Placental epithelial cell (primary cell): ENCODE measurements around the gene SLC7A8. TPM values are rescaled to one million over a fixed set of nuclear protein-coding genes. Genes with fewer than 3 reads are reported as not detected.

Experiments
- small RNA-seq: library from RNA; depleted of rRNA; stranded (forward); fragments of <200 nt; gene quantifications from one replicate; pipeline ENCODE3, GENCODE V24; 2012
- total RNA-seq: library from RNA; depleted of rRNA; stranded (reverse); fragments of >200 nt; gene quantifications from 2 replicates; pipeline ENCODE4 v1.2.3, GENCODE V29; 2012

Gene SLC7A8
- 12.2 and 12.7 TPM in 2 replicates for total RNA-seq

GRCh38 chr14:23183479-23183878, at the start of gene SLC7A8:
SLC7A8 (minus strand) TSS chr14:23183660; CDS start chr14:23182914, 746 bp downstream.

GRCh38 chr14:23118506-23119362, 64.7 kb downstream of the SLC7A8 start, which contains the start of gene CEBPE:
CEBPE (minus strand) TSS chr14:23119255; CDS start chr14:23119091, 164 bp downstream.

GRCh38 chr14:23104591-23105347, 78.7 kb downstream of the SLC7A8 start, which contains the start of gene CIROP:
CIROP (minus strand) TSS chr14:23104989; CDS start chr14:23104920, 69 bp downstream.

GRCh38 chr14:23095196-23096108, 88.0 kb downstream of the SLC7A8 start, which contains the start of gene C14orf119:
C14orf119 (plus strand) TSS chr14:23095505; CDS start chr14:23097659, 2,154 bp downstream.

GRCh38 chr14:23094666-23095195, 88.7 kb downstream of the SLC7A8 start, which contains the start of gene ACIN1:
ACIN1 (minus strand) TSS chr14:23095136; CDS start chr14:23095112, 24 bp downstream.

Small RNA genes within 50 kb of the gene (small RNA-seq; reads per million reads assigned to genes)
- gene AL049829.1 (not detected), gene RNU6-1138P (not detected)

Other genes starting within 250 kb of the SLC7A8 start
- 36.1 and 69.9 TPM in 2 replicates for gene HAUS4, start 226.6 kb downstream of the SLC7A8 start, total RNA-seq
- gene AJUBA, start 201.1 kb downstream of the SLC7A8 start, total RNA-seq, result 31.0 and 70.4 TPM in 2 replicates
- 22.4 and 23.3 TPM in 2 replicates for gene C14orf93, start 173.5 kb downstream of the SLC7A8 start, total RNA-seq
- 157 and 196 TPM in 2 replicates for gene PSMB5, start 148.8 kb downstream of the SLC7A8 start, total RNA-seq
- not detected in 2 replicates for gene PSMB11, start 141.4 kb downstream of the SLC7A8 start, total RNA-seq
- 4.7 and 6.7 TPM in 2 replicates for gene CDH24, start 126.1 kb downstream of the SLC7A8 start, total RNA-seq
- 77.8 and 103 TPM in 2 replicates for gene ACIN1, start 88.5 kb downstream of the SLC7A8 start, total RNA-seq
- gene C14orf119, start 88.2 kb downstream of the SLC7A8 start, total RNA-seq, result 32.4 and 34.2 TPM in 2 replicates
- not detected in 2 replicates for gene CIROP, start 78.7 kb downstream of the SLC7A8 start, total RNA-seq
- gene CEBPE, start 64.4 kb downstream of the SLC7A8 start, total RNA-seq, result not detected in 2 replicates
- gene RNF212B, start 54.3 kb upstream of the SLC7A8 start, total RNA-seq, result not detected in 2 replicates
- gene HOMEZ, start 102.5 kb upstream of the SLC7A8 start, total RNA-seq, result 9.4 and 12.6 TPM in 2 replicates
- 3.9 and 8.2 TPM in 2 replicates for gene PPP1R3E, start 119.2 kb upstream of the SLC7A8 start, total RNA-seq
- 9.8 and 12.6 TPM in 2 replicates for gene BCL2L2, start 123.2 kb upstream of the SLC7A8 start, total RNA-seq
- gene PABPN1, start 137.8 kb upstream of the SLC7A8 start, total RNA-seq, result 34.1 and 58.1 TPM in 2 replicates
- 22.0 and 46.3 TPM in 2 replicates for gene SLC22A17, start 169.2 kb upstream of the SLC7A8 start, total RNA-seq
- gene EFS, start 181.5 kb upstream of the SLC7A8 start, total RNA-seq, result 41.6 and 43.8 TPM in 2 replicates
- not detected in 2 replicates for gene IL25, start 189.1 kb upstream of the SLC7A8 start, total RNA-seq
- not detected in 2 replicates for gene CMTM5, start 193.4 kb upstream of the SLC7A8 start, total RNA-seq
- not detected in 2 replicates for gene MYH6, start 224.6 kb upstream of the SLC7A8 start, total RNA-seq